DOHH2 (cell line): Measurements from ENCODE around the gene CGNL1.

Source experiments
- H3F3A ChIP-seq: fragments of 200-600 bp; sonication (generic), shearing (Covaris generic); 2 replicates; pipeline ENCODE4 v1.6.0; 2016; ENCODE audit warnings: antibody characterized with exemption, mild to moderate bottlenecking; ENCODE audit not compliant: control insufficient read depth, insufficient read depth
- H3K27ac ChIP-seq: fragments of 200-600 bp; sonication (generic); 2 replicates; pipeline ENCODE4 v1.5.1; 2014; ENCODE audit warnings: low read depth, mild to moderate bottlenecking, low read length, moderate library complexity
- H3K27me3 ChIP-seq: fragments of 200-600 bp; sonication (generic); 2 replicates; pipeline ENCODE4 v1.6.1; 2014; ENCODE audit warnings: mild to moderate bottlenecking, low read length, mixed read lengths; ENCODE audit not compliant: control insufficient read depth
- H3K36me3 ChIP-seq: fragments of 200-600 bp; sonication (generic); 2 replicates; pipeline ENCODE4 v1.6.1; 2014; ENCODE audit warnings: mild to moderate bottlenecking, low read length, moderate library complexity, mixed read lengths; ENCODE audit not compliant: control insufficient read depth
- H3K4me1 ChIP-seq: fragments of 200-600 bp; sonication (generic); 2 replicates; pipeline ENCODE4 v1.6.1; 2014; ENCODE audit warnings: mild to moderate bottlenecking, low read length, mixed read lengths; ENCODE audit not compliant: control insufficient read depth
- H3K4me2 ChIP-seq: fragments of 200-600 bp; sonication (generic); 2 replicates; pipeline ENCODE4 v1.6.0; 2014; ENCODE audit warnings: mild to moderate bottlenecking, low read length, moderate library complexity
- H3K4me3 ChIP-seq: fragments of 200-600 bp; sonication (generic); 2 replicates; pipeline ENCODE4 v1.5.1; 2014; ENCODE audit warnings: mild to moderate bottlenecking, low read length, mixed read lengths
- H3K79me2 ChIP-seq: fragments of 200-600 bp; sonication (generic); 2 replicates; pipeline ENCODE4 v1.6.1; 2014; ENCODE audit warnings: mild to moderate bottlenecking, low read length, mixed read lengths; ENCODE audit not compliant: control insufficient read depth
- H3K9me2 ChIP-seq: fragments of 200-600 bp; sonication (generic); replicated peaks from 2 replicates; pipeline ENCODE4 v1.6.1; 2014; ENCODE audit warnings: mild to moderate bottlenecking, low read length, mixed read lengths; ENCODE audit not compliant: control insufficient read depth
- H3K9me3 ChIP-seq: fragments of 200-600 bp; sonication (generic); 2 replicates; pipeline ENCODE4 v1.6.1; 2014; ENCODE audit warnings: antibody characterized with exemption, low read length, mixed read lengths; ENCODE audit not compliant: control insufficient read depth, insufficient read depth
- H4K20me1 ChIP-seq: fragments of 200-600 bp; sonication (generic); 2 replicates; pipeline ENCODE4 v1.6.0; 2014; ENCODE audit warnings: low read depth, mild to moderate bottlenecking, antibody characterized with exemption, low read length, moderate library complexity; ENCODE audit not compliant: control insufficient read depth, insufficient read depth
- EZH2phosphoT487 ChIP-seq: fragments of 200-600 bp; sonication (generic); IDR thresholded peaks from 2 replicates; pipeline ENCODE4 v1.6.1; 2017; ENCODE audit warnings: borderline replicate concordance, mild to moderate bottlenecking, antibody characterized with exemption, low read length, moderate library complexity, mixed read lengths
- TF ChIP-seq, protein P1 (sequence below): fragments of 200-600 bp; sonication (generic); IDR thresholded peaks from one replicate; pipeline ENCODE4 v1.5.1; 2014; ENCODE audit warnings: antibody characterized with exemption, mild to moderate bottlenecking, low read depth, low read length; ENCODE audit not compliant: poor library complexity, severe bottlenecking

The CGNL1 gene

DNA sequence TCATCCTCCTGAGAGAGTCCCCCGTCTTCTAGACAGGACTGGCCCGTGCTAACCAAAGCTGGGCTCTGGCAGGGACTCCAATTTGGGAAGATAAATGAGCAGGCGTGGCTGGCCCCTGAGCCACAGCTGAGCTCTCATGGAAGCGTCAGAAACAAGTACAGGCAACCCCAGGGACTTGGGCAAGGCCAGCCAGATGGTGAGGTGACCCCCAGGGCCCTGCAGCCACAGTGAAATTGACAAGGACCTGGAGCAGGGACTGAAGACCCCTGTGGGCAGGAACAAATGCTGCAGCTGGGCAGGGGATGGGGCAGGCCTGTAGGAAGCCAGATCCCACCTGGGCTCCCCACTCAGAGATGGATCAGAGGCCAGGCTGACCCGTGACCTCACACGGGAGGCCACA, 32.8 kb upstream of the CGNL1 start:
- no peak overlapping the region for H3K4me2 ChIP-seq
- no peak overlapping the region for H3K27ac ChIP-seq
- H3K4me3 ChIP-seq, result no peak overlapping the region
- no peaks in the 10 kb centered on the region for H3K36me3 ChIP-seq
- no peaks in the 10 kb centered on the region for H3K4me1 ChIP-seq
- no peaks in the 10 kb centered on the region for H3K9me2 ChIP-seq
- H3K9me3 ChIP-seq, result no peaks in the 10 kb centered on the region
- no peaks in the 10 kb centered on the region for H3K79me2 ChIP-seq
- peaks cover 3% of the 10 kb centered on the region; the same call in 1 of the 2 replicates for H3K27me3 ChIP-seq
- no peaks in the 10 kb centered on the region for H4K20me1 ChIP-seq
- no peak for TF ChIP-seq EZH2phosphoT487
- TF ChIP-seq, protein P1, sequence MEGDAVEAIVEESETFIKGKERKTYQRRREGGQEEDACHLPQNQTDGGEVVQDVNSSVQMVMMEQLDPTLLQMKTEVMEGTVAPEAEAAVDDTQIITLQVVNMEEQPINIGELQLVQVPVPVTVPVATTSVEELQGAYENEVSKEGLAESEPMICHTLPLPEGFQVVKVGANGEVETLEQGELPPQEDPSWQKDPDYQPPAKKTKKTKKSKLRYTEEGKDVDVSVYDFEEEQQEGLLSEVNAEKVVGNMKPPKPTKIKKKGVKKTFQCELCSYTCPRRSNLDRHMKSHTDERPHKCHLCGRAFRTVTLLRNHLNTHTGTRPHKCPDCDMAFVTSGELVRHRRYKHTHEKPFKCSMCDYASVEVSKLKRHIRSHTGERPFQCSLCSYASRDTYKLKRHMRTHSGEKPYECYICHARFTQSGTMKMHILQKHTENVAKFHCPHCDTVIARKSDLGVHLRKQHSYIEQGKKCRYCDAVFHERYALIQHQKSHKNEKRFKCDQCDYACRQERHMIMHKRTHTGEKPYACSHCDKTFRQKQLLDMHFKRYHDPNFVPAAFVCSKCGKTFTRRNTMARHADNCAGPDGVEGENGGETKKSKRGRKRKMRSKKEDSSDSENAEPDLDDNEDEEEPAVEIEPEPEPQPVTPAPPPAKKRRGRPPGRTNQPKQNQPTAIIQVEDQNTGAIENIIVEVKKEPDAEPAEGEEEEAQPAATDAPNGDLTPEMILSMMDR, result no peak
- no peaks in the 10 kb centered on the region for H3F3A ChIP-seq

DNA sequence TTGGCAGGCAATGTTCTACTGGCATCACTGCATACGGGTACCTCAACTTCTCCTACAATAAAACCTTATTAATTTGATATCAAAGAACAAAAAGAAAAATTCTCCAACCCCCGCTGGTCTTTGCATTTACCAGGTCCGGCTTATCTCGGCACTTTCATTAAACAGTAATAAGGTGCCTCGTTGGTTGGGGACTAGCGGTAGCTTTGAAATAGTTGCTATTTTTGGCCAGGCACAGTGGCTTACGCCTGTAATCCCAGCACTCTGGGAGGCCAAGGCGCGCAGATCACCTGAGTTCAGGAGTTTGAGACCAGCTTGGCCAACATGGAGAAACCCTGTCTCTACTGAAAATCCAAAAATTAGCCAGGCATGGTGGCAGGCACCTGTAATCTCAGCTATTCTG, 32.0 kb upstream of the CGNL1 start:
- no peak for TF ChIP-seq EZH2phosphoT487
- TF ChIP-seq, protein P1, result no peak
- no peak overlapping the region for H3K4me2 ChIP-seq

DNA sequence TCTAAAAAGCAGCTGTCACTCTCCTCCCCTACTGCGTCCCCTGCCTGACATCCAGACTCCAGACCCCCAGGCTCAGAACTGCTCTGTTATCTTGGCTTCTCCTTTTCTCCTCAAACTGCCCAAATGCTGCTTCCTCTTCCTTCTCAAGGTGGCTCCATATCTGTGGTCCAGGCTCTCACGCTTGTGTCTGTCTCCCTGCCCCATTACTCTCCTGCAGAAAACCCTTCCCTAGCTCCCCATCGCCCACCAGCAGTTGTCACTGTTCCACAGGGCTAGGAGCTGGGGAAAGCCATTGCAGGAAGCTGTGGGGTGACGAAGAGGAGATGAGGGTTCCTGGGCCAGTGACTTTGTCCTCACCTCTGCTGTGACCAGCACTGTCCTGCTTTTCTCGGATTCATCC, 30.7 kb upstream of the CGNL1 start:
- no peaks in the 10 kb centered on the region for H3K79me2 ChIP-seq
- H4K20me1 ChIP-seq, result no peaks in the 10 kb centered on the region
- TF ChIP-seq EZH2phosphoT487, result no peak
- TF ChIP-seq, protein P1, result no peak
- H3K9me3 ChIP-seq, result no peaks in the 10 kb centered on the region
- H3K4me3 ChIP-seq, result no peak overlapping the region
- no peaks in the 10 kb centered on the region for H3K9me2 ChIP-seq
- H3K27me3 ChIP-seq, result peaks cover 3% of the 10 kb centered on the region; the same call in 1 of the 2 replicates
- H3K4me1 ChIP-seq, result no peaks in the 10 kb centered on the region
- no peak overlapping the region for H3K4me2 ChIP-seq
- no peaks in the 10 kb centered on the region for H3K36me3 ChIP-seq
- no peaks in the 10 kb centered on the region for H3F3A ChIP-seq
- no peak overlapping the region for H3K27ac ChIP-seq

More for the DNA sequence above, 32.0 kb upstream of the CGNL1 start:
- no peaks in the 10 kb centered on the region for H3K9me2 ChIP-seq
- no peaks in the 10 kb centered on the region for H4K20me1 ChIP-seq
- no peak overlapping the region for H3K4me3 ChIP-seq
- peaks cover 3% of the 10 kb centered on the region; the same call in 1 of the 2 replicates for H3K27me3 ChIP-seq
- H3K27ac ChIP-seq, result no peak overlapping the region
- no peaks in the 10 kb centered on the region for H3K79me2 ChIP-seq
- no peaks in the 10 kb centered on the region for H3F3A ChIP-seq
- no peaks in the 10 kb centered on the region for H3K9me3 ChIP-seq
- no peaks in the 10 kb centered on the region for H3K36me3 ChIP-seq
- H3K4me1 ChIP-seq, result no peaks in the 10 kb centered on the region
